ENCODE data around the gene ELP4. TPM values are rescaled to one million over a fixed set of nuclear protein-coding genes. Genes with fewer than 3 reads are reported as not detected.
A peak's percentile ranks its signal among the peaks of the same experiment; 100 is the strongest.

Gene ELP4
- total RNA-seq, 2 donors from 2014 or later: 14.0 to 15.6 TPM

- Histone ChIP-seq H3K4me1 (no peaks in the 10 kb centered on the region), H3K36me3 (no peaks in the 10 kb centered on the region), H3K27me3 (no peaks in the 10 kb centered on the region), H3K4me3 (no peak overlapping the region), H3K9me3 (no peaks in the 10 kb centered on the region), H3K27ac (no peak overlapping the region)
- no peak for TF ChIP-seq CTCF (IDR thresholded peaks at IDR 0.05)
- no peak for DNase-seq (ENCODE audit: low spot score)
These were observed 110.9 kb downstream of the ELP4 start for GRCh38 chr11:31620434-31620833.

- no peak overlapping the region for H3K27ac ChIP-seq
- no peak overlapping the region for H3K4me3 ChIP-seq
- no peaks in the 10 kb centered on the region for H3K9me3 ChIP-seq
- H3K4me1 ChIP-seq: no peaks in the 10 kb centered on the region
- no peaks in the 10 kb centered on the region for H3K36me3 ChIP-seq
- no peak for DNase-seq (ENCODE audit: low spot score)
- no peak for TF ChIP-seq CTCF (IDR thresholded peaks at IDR 0.05)
- H3K27me3 ChIP-seq: no peaks in the 10 kb centered on the region
These were observed 116.3 kb downstream of the ELP4 start for GRCh38 chr11:31625868-31626267.

- no peak overlapping the region for H3K4me3 ChIP-seq
- H3K9me3 ChIP-seq: no peaks in the 10 kb centered on the region
- H3K27ac ChIP-seq: no peak overlapping the region
- no peak for DNase-seq (ENCODE audit: low spot score)
- TF ChIP-seq CTCF (IDR thresholded peaks at IDR 0.05): no peak
- no peaks in the 10 kb centered on the region for H3K27me3 ChIP-seq
- no peaks in the 10 kb centered on the region for H3K36me3 ChIP-seq
- H3K4me1 ChIP-seq: no peaks in the 10 kb centered on the region
These were observed 118.5 kb downstream of the ELP4 start for GRCh38 chr11:31628111-31628510.

GRCh38 chr11:31636983-31637382 is 127.4 kb downstream of the ELP4 start:
- TF ChIP-seq CTCF (IDR thresholded peaks at IDR 0.05): no peak
- Histone ChIP-seq H3K9me3 (no peaks in the 10 kb centered on the region), H3K4me3 (no peak overlapping the region), H3K27me3 (no peaks in the 10 kb centered on the region), H3K4me1 (no peaks in the 10 kb centered on the region), H3K36me3 (no peaks in the 10 kb centered on the region), H3K27ac (no peak overlapping the region)
- DNase-seq (ENCODE audit: low spot score): no peak

GRCh38 chr11:31640611-31641010 is 131.0 kb downstream of the ELP4 start:
- Histone ChIP-seq H3K4me3 (no peak overlapping the region), H3K4me1 (peaks cover 0 to under 1% of the 10 kb centered on the region in 2 donors), H3K9me3 (no peaks in the 10 kb centered on the region), H3K27me3 (no peaks in the 10 kb centered on the region), H3K36me3 (no peaks in the 10 kb centered on the region), H3K27ac (no peak overlapping the region)
- DNase-seq (ENCODE audit: low spot score): no peak
- TF ChIP-seq CTCF (IDR thresholded peaks at IDR 0.05): no peak

GRCh38 chr11:31641477-31642062 is 132.0 kb downstream of the ELP4 start:
- no peak overlapping the region for H3K27ac ChIP-seq
- peaks cover 0 to 6% of the 10 kb centered on the region in 2 donors for H3K4me1 ChIP-seq
- peak; percentile 48 to 64 for TF ChIP-seq CTCF (IDR thresholded peaks at IDR 0.05)
- no peak for DNase-seq (ENCODE audit: low spot score)
- no peaks in the 10 kb centered on the region for H3K27me3 ChIP-seq
- H3K4me3 ChIP-seq: no peak overlapping the region
- H3K36me3 ChIP-seq: no peaks in the 10 kb centered on the region
- no peaks in the 10 kb centered on the region for H3K9me3 ChIP-seq

Data from right atrium auricular region (tissue), 2 donors.